Coronary artery (tissue), 2 donors: Measurements from ENCODE around the gene KIR3DL2.

Experiments
- DNase-seq: peaks from one replicate; pipeline ENCODE4 v3.0.0-alpha.2; 2017; ENCODE audit warnings: low spot score
- H3K27ac ChIP-seq, 2 donors: fragments of 200-600 bp; sonication (generic); one replicate each; pipeline ENCODE4 v1.5.1; 2016 to 2019
- H3K4me3 ChIP-seq: fragments of 200-600 bp; sonication (generic); 2 replicates; pipeline ENCODE4 v1.5.1; 2016; ENCODE audit warnings: mild to moderate bottlenecking, moderate library complexity
- CTCF ChIP-seq: fragments of 200-600 bp; sonication (generic); IDR thresholded peaks from one replicate; pipeline ENCODE4 v1.5.1; 2019; ENCODE audit warnings: antibody characterized with exemption

Gene KIR3DL2

GRCh38 chr19:54871696-54872095, 21.5 kb downstream of the KIR3DL2 start:
- DNase-seq, result no peak
- TF ChIP-seq CTCF, result no peak
- Histone ChIP-seq H3K4me3 (no peak overlapping the region), H3K27ac (no peak overlapping the region)

GRCh38 chr19:54873990-54874389, 23.7 kb downstream of the KIR3DL2 start, which contains the start of gene FCAR:
Gene FCAR, plus strand, starts transcription at chr19:54874235. Its CDS starts 55 bp downstream, at chr19:54874290.
- no peak for DNase-seq
- no peak within 1 kb of the TSS for H3K27ac ChIP-seq
- TF ChIP-seq CTCF, result no peak
- H3K4me3 ChIP-seq, result no peak within 1 kb of the TSS

GRCh38 chr19:54875506-54875905, 25.3 kb downstream of the KIR3DL2 start:
- H3K4me3 ChIP-seq, result no peak overlapping the region
- TF ChIP-seq CTCF, result no peak
- no peak for DNase-seq
- H3K27ac ChIP-seq, result no peak overlapping the region

GRCh38 chr19:54877471-54877870, 27.2 kb downstream of the KIR3DL2 start:
- no peak for DNase-seq
- Histone ChIP-seq H3K27ac (no peak overlapping the region), H3K4me3 (no peak overlapping the region)
- TF ChIP-seq CTCF, result no peak

GRCh38 chr19:54881884-54882283, 31.6 kb downstream of the KIR3DL2 start:
- Histone ChIP-seq H3K27ac (no peak overlapping the region), H3K4me3 (no peak overlapping the region)
- TF ChIP-seq CTCF, result no peak
- DNase-seq, result no peak

- Histone ChIP-seq H3K4me3 (no peak overlapping the region), H3K27ac (no peak overlapping the region)
- no peak for TF ChIP-seq CTCF
- no peak for DNase-seq
Measured at GRCh38 chr19:54882758-54883157, 32.5 kb downstream of the KIR3DL2 start.

GRCh38 chr19:54883228-54883627, 33.0 kb downstream of the KIR3DL2 start:
- DNase-seq, result no peak
- no peak overlapping the region for H3K27ac ChIP-seq
- TF ChIP-seq CTCF, result no peak
- no peak overlapping the region for H3K4me3 ChIP-seq
